Measurements from ENCODE around the gene IL15RA.

IL15RA gene

DNA sequence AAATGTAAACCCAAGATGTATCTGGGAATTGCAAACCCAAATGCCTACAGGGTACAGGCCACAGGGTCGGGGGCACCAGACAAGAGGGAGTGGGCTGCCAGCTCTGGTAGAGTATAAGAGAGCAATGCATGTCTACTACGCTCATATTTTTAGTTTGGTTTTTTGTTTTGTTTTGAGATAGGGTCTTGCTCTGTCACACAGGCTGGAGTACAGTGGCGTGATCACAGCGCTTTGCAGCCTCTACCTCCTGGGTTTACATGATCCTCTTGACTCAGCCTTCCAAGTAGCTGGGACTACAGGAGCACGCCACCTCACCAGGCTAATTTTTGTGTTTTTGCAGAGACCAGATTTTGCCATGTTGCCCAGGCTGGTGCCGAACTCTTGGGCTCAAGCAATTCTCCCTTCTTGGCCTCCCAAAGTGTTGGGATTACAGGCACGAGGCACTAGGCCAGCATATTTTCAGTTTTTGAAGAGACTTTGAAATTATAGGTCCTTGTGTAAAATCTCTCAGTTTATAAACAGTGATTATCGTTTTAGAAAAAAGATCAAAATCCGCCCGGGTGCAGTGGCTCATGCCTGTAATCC is 11.1 kb upstream of the IL15RA start:
- peaks cover 15% of the 10 kb centered on the region for H3K4me1 Mint-ChIP-seq
- H3K27ac Mint-ChIP-seq = peak overlapping the region; percentile 19 to 73
- ATAC-seq = no peak
- DNase-seq = no peak
- H3K4me3 Mint-ChIP-seq = peak overlapping the region; percentile 27 to 65
- peaks cover 24% of the 10 kb centered on the region for H3K27me3 Mint-ChIP-seq
- H3K9me3 Mint-ChIP-seq = peaks cover 7 to 14% of the 10 kb centered on the region in 2 donors

DNA sequence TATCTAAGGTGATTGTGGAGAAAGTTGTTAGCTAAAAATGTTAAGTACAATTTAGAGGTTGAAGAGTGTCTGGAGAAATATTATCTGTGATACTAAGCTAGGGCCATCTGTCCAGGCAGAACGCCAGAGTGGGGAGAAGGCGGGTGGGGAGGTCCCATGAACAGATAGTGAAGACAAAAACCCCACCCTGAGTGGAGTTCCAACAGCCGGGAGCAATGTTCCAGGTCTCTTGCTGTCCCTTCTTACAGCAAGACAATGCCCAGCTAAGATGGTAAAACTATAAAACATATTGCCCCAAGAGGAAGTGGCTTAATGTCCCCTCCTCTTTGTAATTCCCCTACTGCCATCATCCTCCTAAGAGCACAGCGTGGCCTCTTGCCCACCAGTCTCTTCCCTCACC is 10.4 kb upstream of the IL15RA start:
- peaks cover 15% of the 10 kb centered on the region for H3K4me1 Mint-ChIP-seq
- peaks cover 24% of the 10 kb centered on the region for H3K27me3 Mint-ChIP-seq
- peak overlapping the region; percentile 19 to 73 for H3K27ac Mint-ChIP-seq
- H3K4me3 Mint-ChIP-seq = peak overlapping the region; percentile 27 to 65
- DNase-seq = no peak
- H3K9me3 Mint-ChIP-seq = peaks cover 7 to 10% of the 10 kb centered on the region in 2 donors
- peak; percentile 88 for ATAC-seq

DNA sequence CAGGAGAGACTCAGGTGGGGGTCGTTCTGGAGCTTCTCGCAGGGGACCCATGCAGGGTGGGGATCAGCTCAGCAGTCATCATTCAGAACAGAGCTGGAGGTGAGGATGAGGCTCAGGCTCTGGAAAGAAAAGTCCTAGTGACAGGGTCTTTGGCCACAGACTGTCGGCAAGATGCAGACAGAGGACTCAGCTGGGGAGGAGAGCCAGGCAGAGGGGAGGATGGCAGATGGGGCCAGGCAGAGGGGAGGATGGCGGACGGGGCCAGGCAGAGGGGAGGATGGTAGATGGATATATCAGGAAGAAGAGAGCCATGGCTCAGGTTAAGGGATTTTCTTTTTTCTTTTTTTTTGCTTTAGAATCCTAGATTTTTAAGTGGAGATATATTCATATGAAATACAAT is 7.7 kb upstream of the IL15RA start:
- ATAC-seq = no peak

DNA sequence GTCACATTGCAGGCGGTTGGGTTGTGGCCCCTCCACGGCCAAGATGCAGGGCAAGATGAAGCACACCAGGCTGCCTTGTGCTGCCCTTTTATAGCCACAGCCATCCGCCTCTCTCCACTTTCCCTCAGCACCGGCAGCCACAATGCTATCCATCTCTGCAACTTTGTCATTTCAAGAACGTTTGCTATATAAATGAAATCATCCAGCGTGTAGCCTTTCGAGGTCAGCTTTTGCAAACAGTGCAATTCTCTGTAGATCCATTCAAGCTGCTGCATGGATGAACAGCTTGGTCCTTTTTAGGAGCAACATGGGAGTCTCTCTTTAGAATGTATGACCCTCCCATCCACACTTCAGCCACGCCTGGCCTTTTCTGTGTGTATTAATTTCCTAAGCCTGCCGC is 6.4 kb upstream of the IL15RA start:
- no peak overlapping the region for H3K27ac Mint-ChIP-seq
- ATAC-seq (no peak), DNase-seq (no peak)
- no peak overlapping the region for H3K4me3 Mint-ChIP-seq
- H3K27me3 Mint-ChIP-seq = peaks cover 27% of the 10 kb centered on the region
- no peaks in the 10 kb centered on the region for H3K9me3 Mint-ChIP-seq
- peaks cover 15% of the 10 kb centered on the region for H3K4me1 Mint-ChIP-seq

More for the DNA sequence above, 7.7 kb upstream of the IL15RA start:
- Mint-ChIP-seq H3K4me1 (peaks cover 15% of the 10 kb centered on the region), H3K9me3 (no peaks in the 10 kb centered on the region), H3K27ac (no peak overlapping the region), H3K4me3 (no peak overlapping the region), H3K27me3 (peaks cover 25% of the 10 kb centered on the region)
- DNase-seq = no peak

DNA sequence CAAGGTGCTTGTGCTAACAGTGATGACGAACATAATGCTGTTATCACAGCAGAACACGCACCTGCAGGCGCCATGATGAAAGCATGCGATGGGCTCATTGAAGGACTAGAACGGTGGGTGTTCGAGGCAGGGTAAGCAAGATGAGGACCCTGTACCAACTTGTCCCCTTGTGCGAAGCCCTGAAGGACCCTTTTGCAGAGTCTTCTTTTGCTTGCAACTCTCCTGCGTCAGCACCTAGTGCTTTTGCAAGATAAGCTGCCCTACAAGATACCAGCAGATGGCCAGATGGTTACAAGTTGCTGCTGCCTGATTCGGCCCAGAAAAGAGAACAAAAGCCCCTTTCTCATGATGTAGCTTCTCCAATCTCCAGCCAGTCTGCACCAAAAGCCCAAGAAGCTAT is 4.2 kb upstream of the IL15RA start:
- H3K4me3 Mint-ChIP-seq = no peak overlapping the region
- no peak overlapping the region for H3K27ac Mint-ChIP-seq

DNA sequence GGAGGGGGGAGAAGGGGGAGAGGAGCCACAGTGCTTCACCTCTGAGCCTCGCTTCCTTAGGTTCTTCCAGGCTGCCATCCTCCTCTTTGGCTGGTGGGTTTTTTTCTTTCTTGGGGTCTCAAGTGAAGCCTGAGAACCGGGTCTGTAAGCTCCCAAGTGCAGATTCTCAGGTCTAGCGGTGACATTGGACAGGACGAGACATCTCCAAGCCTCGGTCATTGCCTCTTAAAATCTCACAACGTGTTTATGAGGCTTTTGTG is 817 bp upstream of the IL15RA start:
- no peaks in the 10 kb centered on the region for H3K9me3 Mint-ChIP-seq
- H3K27ac Mint-ChIP-seq = peak overlapping the region; percentile 93 to 94
- DNase-seq (no peak), ATAC-seq (no peak)
- H3K4me1 Mint-ChIP-seq = peaks cover 32% of the 10 kb centered on the region
- peaks cover 10% of the 10 kb centered on the region for H3K27me3 Mint-ChIP-seq
- peak overlapping the region; percentile 89 to 98 for H3K4me3 Mint-ChIP-seq

More for the DNA sequence above, 4.2 kb upstream of the IL15RA start:
- Mint-ChIP-seq H3K27me3 (peaks cover 20% of the 10 kb centered on the region), H3K9me3 (no peaks in the 10 kb centered on the region), H3K4me1 (peaks cover 6% of the 10 kb centered on the region)
- ATAC-seq = no peak
- no peak for DNase-seq

DNA sequence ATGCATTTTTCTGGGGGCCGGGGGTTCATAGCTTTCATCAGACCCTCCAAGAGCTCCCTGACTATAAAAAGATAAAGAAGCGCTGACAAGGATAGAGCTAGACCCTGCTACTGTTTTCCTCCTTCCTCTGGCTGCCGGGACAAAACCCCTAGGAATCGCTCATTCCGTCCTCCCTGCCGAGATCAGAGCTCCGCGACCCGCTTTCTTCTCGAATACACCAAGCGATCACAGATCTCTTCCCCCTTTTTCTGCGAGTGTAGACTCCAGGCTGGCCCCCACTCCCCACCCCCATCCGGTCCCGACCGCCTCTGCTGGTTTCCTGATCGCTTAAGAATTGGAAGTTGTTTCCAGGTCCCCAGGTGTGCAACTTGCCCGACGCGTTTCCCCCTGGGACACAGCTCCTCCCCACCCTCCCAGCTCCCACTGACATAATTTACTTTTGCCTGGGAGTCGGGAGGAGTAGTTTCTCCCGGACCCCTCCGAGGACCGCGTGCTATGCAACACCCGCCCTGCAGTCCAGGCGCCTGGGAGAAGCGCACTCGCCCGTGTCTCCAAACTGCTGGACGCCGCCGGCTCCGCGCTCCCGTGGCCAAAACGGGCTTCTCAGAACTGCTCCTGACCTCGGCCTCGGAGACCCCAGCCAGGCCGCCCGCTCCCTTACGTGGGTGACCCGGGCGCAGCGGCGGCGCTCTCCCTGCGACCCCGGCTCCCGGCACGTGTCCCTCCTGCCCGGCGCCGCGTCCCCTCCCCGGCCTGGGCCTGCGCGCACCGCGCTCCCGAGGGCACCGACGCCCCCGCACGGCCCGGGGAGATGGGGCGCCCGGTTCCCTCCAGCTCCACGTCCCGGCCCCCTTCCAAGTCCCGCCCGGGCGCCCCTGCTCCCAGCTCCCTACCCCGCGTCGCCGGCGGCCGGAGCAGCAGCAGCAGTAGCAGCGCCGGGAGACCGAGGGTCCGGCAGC is 552 bp downstream of the IL15RA start:
- peak; percentile 21 for ATAC-seq
- Mint-ChIP-seq H3K27ac (peak overlapping the region; percentile 92 to 94), H3K4me3 (peak overlapping the region; percentile 89 to 98), H3K9me3 (no peaks in the 10 kb centered on the region), H3K4me1 (peaks cover 45% of the 10 kb centered on the region), H3K27me3 (peaks cover 10% of the 10 kb centered on the region)
- peak; percentile 39 to 41 for DNase-seq

DNA sequence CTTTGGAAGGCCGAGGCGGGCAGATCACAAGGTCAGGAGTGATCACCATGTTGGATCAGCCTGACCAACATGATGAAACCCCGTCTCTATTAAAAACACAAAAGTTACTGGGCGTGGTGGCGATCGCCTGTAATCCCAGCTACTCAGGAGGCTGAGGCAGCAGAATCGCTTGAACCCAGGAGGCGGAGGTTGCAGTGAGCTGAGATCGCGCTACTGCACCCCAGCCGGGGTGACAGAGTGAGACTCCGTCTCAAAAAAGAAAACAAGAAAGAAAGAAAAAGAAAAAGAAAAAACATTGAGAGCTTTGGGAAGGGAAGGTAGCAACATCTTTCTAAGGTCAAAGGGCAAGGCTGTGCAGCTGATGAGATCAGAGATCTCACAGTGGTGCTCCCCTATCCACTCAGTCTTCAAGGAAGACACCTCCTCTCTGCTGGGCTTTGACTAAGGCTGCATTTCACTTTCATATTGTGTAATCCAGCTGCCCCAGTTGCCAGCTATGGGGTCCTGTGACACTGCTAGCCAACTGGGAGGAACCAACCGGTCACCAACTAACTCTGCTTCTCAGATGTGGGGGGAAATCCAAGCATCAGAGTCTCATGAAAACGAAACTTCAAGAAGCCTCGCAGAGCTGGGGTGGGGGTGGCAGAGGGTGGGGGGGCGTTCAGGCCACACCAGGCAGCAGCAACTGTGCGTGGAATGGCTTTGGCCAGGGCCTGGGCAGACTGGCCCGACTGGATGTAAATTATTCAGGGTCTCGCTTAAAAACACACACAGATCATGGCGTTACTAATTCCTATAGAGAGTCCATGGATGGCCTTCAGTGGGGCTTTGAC is 1.5 kb downstream of the IL15RA start:
- Mint-ChIP-seq H3K9me3 (no peaks in the 10 kb centered on the region), H3K4me3 (peak overlapping the region; percentile 89 to 98), H3K27ac (peak overlapping the region; percentile 92 to 94), H3K27me3 (peaks cover 10% of the 10 kb centered on the region), H3K4me1 (peaks cover 54% of the 10 kb centered on the region)
- DNase-seq = peak; percentile 68 to 90
- ATAC-seq = peak; percentile 90

DNA sequence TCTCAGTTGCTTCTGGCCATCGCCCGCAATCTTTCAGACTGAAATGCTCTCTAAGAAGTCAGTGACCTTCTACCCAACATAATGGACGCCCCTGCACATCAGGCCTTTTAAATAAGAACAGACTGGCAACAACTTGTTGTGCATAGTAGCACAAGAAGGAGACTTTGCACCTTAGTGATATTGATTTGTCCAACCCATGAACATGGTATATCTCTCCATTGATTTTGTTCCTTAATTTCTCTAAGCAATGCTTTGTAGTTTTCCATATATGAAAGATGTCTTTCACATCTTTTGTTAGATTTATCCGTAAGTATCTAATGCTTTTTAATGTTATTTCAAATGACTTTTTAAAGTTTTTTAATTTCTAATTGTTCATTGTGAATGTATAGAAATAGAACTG is 4.3 kb downstream of the IL15RA start:
- H3K4me3 Mint-ChIP-seq = no peak overlapping the region
- H3K9me3 Mint-ChIP-seq = no peaks in the 10 kb centered on the region
- ATAC-seq (no peak), DNase-seq (no peak)
- peaks cover 51% of the 10 kb centered on the region for H3K4me1 Mint-ChIP-seq
- no peak overlapping the region for H3K27ac Mint-ChIP-seq
- H3K27me3 Mint-ChIP-seq = no peaks in the 10 kb centered on the region

DNA sequence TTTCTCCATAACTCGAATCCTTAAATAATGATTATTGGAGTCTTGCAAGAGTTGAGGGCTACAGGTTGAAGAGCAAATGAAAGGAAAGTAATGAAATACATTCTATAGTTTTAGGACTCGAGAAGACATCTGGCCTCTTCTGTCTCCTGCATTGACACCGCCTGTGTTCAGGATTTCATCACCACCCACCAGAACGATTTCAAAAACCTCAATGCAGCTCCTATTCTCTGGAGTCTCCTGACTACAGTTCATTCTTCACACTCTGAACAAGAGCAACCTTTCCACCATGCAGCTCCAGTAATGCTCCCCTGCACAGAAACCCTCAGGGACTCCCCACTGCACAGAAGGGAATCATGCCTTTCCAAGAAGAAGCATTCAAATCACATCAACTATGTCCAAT is 5.5 kb downstream of the IL15RA start:
- Mint-ChIP-seq H3K27ac (peak overlapping the region in 1 of 2 donors; percentile 39), H3K27me3 (no peaks in the 10 kb centered on the region), H3K4me3 (peak overlapping the region in 1 of 2 donors; percentile 53)

DNA sequence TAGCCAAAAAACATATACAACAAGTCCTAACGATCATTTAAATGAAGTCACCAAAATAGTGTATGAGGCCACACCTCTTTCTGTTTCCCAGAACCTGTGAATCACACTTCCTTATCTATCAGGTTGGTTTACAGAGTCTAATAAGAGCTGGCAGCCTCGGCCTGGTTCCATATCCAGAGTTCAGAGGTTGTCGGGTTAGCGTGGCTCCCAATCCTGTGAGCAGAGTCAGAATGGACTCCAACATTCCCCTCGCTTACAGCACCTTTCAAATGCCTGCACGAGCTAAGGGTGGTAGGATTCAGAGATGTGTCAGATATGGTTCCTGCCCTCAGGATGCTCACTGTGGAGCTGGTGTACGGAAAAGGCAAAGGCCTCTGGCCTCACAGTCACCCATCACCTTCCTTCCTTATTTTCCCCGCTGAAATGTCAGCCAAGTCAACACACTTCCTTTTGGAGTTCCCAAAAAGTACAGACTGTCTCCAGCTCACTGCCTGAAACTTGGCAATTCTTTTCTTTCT is 6.0 kb downstream of the IL15RA start:
- DNase-seq (no peak), ATAC-seq (no peak)
- no peaks in the 10 kb centered on the region for H3K27me3 Mint-ChIP-seq
- H3K9me3 Mint-ChIP-seq = no peaks in the 10 kb centered on the region
- H3K4me1 Mint-ChIP-seq = peaks cover 49% of the 10 kb centered on the region
- H3K4me3 Mint-ChIP-seq = peak overlapping the region; percentile 53 to 61
- H3K27ac Mint-ChIP-seq = peak overlapping the region; percentile 39 to 41

More for the DNA sequence above, 5.5 kb downstream of the IL15RA start:
- no peak for DNase-seq
- H3K4me1 Mint-ChIP-seq = peaks cover 49% of the 10 kb centered on the region
- no peak for ATAC-seq
- no peaks in the 10 kb centered on the region for H3K9me3 Mint-ChIP-seq

DNA sequence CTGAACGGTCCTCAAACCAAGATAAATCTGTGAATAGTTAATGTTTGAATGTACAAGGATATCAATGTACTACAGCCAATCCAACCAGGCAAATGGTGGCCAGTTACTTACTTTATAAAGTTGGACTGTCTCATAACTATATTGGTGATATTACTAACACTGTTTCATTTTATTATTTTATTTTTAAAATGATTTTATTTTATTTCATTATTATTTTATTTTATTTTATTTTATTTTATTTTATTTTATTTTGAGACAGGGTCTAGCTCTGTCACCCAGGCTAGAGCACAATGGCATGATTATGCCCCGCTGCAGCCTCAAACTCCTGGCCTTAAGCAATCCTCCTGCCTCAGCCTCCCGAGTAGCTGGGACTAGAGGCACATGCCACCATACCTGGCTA is 6.8 kb downstream of the IL15RA start:
- H3K27me3 Mint-ChIP-seq = no peaks in the 10 kb centered on the region
- no peak for ATAC-seq
- no peaks in the 10 kb centered on the region for H3K9me3 Mint-ChIP-seq
- no peak overlapping the region for H3K4me3 Mint-ChIP-seq
- peaks cover 42% of the 10 kb centered on the region for H3K4me1 Mint-ChIP-seq
- DNase-seq = no peak
- H3K27ac Mint-ChIP-seq = no peak overlapping the region

DNA sequence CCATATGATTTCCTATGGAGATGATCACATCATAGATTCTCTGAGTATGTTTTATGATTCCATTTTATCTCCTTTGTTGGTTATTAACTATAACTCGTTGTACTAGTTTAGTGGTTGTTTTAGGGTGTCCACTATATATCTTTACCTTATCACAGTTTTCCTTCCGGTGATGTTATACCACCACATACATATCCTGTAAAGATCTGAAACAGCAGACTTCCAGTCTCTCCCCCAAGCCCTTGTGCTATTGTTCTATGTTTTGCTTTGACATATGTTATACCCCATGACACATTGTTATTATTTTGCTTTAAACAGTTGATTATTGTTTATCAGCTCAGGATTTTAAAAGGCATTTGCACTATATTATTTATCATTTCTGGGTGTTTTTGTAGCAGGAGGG is 7.3 kb downstream of the IL15RA start:
- Mint-ChIP-seq H3K4me3 (no peak overlapping the region), H3K4me1 (peaks cover 38% of the 10 kb centered on the region), H3K9me3 (no peaks in the 10 kb centered on the region), H3K27me3 (no peaks in the 10 kb centered on the region), H3K27ac (no peak overlapping the region)
- ATAC-seq (no peak), DNase-seq (no peak)

DNA sequence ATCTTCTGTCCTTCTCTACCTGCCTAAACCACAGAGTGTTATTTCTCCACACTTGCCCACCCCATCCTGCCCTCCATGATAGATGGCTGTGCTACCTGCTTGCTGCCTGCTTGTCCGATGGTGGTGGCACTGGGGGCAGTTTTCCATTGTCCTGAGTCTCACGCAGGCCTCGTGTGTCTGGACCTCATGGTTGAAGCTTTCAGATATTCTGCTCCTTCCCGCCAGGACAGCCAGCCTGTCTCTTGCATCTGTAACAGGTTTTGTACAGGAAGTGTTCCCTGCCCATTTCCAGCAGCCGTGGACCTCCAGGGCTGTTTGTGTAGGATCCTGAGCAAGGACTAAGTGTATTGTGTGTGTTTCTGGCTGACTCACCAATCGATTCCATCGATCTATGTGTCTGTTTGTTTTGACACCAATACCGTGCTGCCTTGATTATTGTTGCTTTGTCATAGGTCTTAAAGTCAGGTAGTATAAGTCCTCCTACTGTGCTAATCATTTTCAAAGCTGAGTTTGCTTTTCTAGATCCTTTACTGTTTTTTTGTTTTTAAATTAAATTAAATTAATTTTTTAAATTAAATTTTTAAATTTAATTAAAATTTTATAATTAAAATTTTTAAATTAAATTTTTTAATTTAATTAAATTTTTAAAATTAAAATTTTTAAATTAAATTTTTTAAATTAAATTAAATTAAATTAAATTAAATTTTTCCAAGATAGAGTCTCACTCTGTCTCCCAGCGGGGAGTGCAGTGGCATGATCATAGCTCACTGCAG is 8.5 kb downstream of the IL15RA start:
- DNase-seq (no peak), ATAC-seq (no peak)
- H3K27me3 Mint-ChIP-seq = no peaks in the 10 kb centered on the region
- peaks cover 26% of the 10 kb centered on the region for H3K4me1 Mint-ChIP-seq
- H3K27ac Mint-ChIP-seq = no peak overlapping the region
- H3K4me3 Mint-ChIP-seq = no peak overlapping the region
- H3K9me3 Mint-ChIP-seq = no peaks in the 10 kb centered on the region

Data from stimulated activated naive CD8-positive, alpha-beta T cell treated with anti-CD3 and anti-CD28 coated beads, Interleukin-15, amount 100 ng/mL, for 72 hours (primary cell).